NCI-H345 treated with DMSO at 0.1 percent for 48 hours (cell line): ENCODE measurements around the gene SSC5D.

Source experiments
- DNase-seq: peaks from one replicate; lab custom pipeline; 2025; ENCODE audit not compliant: unreplicated experiment; lab: John Stamatoyannopoulos, UW

SSC5D gene

DNA sequence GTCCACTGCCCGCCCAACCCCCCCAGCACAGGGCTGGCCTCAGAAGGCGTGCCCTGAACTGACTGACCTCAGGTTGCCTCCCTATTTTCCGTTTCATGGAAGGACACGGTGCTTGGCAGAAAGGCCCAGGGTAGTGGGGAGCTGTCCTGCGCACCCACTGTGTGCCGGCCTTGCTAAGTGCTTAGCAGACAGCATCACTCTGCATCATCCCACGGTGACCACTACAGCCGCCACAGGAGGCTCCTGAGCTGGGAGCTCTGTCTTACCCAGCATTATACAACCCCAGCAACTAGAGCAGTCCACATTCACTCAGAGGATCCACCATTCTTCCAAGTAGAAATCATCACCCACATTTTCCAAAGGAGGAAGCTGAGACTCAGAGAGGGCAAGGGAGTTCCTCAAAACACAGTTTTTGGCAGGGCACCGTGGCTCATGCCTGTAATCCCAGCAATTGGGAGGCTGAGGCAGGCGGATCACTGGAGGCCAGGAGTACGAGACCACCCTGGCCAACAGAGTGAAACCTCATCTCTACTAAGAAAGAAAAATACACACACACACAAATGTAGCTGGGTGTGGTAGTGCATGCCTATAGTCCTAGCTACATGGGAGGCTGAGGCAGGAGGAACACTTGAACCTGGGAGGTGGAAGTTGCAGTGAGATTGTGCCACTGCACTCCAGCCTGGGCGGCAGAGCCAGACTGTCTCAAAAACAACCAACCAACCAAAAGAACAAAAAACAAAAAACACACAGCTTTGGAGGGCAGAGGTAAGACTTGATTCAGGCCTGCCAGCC is 47.1 kb downstream of the SSC5D start:
- DNase-seq, result no peak

DNA sequence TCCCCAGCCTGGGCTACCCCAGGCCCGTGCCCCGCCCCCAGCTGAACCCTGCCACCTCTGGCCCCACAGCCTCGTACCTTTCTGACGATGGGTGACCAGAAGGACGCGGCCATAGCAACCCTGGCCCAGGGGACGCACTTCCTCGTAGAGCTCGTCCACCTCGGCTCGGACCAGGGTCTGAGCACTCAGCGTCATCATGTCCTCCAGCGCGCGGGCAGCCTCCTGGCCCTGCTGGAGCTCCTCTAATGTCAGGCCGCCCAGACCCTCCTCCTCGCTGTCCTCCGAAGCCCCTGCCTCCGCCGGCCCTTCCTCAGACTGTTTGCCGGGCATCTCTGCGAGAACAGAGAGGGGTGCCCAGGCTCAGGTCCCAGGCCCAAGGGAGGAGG is 47.7 kb downstream of the SSC5D start:
- DNase-seq, result no peak

DNA sequence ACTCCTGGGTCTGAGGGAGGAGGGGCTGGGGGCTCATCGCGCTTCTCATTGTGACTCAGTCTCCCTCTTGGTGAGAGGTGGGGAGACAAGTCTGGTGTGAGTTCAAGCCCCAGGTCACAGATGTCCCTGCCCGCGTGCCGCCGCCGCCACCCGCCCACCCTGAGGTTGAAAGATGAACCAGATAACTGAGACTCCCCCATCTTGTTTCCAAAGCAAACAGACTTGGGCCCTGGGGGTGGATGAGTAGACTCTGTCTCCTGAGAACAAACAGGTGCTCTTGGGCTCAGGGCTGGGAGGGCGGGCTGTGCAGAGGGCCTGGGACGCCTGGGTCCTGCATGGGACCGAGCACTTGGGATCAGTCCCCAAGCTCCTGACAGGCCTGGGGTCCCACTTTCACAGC is 48.1 kb downstream of the SSC5D start:
- no peak for DNase-seq

DNA sequence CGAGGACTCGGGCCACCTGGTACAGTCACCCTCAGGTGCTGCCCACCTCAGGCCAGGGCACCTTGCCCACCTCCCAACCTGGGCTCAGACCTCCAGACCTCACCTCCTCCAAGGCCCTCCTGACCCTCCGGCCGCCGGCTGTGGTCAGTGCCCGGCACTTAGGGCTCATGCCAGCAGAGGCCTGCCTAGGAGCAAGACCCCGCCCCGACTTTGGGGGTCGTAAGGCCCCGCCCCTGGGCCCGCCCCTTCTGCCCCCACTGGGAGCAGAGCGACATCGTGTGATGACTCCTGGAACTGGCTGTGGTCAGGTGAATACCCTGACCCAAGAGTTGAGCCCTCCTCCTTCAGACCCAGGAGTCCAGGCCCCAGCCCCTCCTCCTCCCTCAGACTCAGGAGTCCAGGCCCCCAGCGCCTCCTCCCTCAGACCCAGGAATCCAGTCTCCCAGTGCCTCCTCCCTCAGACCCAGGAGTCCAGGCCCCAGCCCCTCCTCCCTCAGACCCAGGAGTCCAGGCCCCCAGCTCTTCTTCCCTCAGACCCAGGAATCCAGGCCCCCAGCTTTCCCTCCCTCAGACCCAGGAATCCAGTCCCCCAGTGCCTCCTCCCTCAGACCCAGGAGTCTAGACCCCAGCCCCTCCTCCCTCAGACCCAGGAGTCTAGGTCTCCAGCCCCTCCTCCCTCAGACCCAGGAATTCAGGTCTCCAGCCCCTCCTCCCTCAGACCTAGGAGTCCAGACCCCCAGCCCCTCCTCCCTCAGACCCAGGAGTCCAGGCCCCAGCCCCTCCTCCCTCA is 48.9 kb downstream of the SSC5D start, which contains the start of gene SBK2:
Gene SBK2 (minus strand): TSS at position 183 of the 790 bp plus-strand sequence. CDS start 839 bp downstream, outside the sequence.
- no peak for DNase-seq

DNA sequence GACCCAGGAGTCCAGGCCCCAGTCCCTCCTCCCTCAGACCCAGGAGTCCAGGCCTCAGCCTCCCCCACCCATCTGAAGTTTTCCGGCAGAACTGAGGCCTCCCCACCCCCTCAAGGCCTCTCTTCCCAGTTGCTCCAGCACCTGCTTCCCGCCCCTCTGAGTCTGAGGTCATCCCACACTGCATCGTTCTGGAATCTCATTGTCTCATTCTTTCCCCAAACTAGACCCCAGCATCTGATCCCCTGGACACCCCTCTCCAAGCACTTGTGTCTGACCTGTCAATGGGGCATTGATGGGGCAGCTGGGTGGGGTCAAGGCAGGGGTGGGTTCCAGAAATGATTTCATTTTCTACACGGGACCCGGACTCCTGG is 49.5 kb downstream of the SSC5D start:
- DNase-seq, result no peak

- DNase-seq, result no peak
Observed at GRCh38 chr19:55538132-55538531, 49.9 kb downstream of the SSC5D start.

DNA sequence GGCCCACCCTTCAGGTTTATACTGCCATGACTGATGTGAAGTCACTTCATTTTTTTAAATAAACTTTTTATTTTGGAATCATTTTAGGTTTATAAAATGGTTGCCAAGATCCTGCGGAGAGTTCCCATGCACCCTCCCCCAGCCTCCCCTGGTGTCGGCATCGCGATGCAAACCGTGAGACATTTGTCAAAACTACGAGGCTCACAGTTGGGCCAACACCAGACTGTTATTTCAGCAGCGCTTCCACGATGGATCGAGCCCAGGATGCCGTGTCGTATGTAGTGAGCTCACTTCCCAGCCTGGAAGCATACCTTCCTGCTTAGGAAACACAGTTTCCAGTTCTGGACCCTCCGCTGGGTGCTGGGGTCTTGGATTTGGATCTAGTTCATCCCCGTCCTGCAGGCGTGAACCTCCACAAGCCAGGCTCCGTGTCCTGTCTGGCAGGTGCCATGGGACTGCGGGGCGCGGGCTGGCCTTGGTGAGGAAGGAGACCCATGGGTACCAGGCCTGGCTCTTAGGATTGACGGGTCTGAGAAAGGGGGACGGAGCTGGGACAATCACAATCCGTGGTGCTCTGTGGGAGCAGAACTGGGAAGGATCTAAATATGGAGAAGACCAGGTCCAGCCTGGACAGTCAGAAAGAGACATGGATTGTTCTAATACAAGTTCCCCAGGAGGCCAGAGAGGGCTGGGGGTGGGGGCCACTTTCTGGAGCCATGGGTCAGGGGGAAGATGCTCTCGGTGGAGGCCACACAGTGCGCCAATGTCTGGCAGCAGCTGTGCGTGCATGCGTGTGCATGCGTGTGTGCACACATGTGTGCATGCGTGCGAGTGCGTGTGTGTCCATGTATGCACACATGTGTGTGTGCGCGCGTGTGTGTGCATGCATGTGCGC is 51.1 kb downstream of the SSC5D start:
- no peak for DNase-seq

GRCh38 chr19:55540619-55541018 is 52.4 kb downstream of the SSC5D start:
- no peak for DNase-seq

GRCh38 chr19:55541091-55541490 is 52.9 kb downstream of the SSC5D start:
- DNase-seq, result no peak

GRCh38 chr19:55542292-55542855 is 54.1 kb downstream of the SSC5D start:
- DNase-seq, result no peak

- DNase-seq, result no peak
Observed at GRCh38 chr19:55543567-55543966, 55.3 kb downstream of the SSC5D start.

DNA sequence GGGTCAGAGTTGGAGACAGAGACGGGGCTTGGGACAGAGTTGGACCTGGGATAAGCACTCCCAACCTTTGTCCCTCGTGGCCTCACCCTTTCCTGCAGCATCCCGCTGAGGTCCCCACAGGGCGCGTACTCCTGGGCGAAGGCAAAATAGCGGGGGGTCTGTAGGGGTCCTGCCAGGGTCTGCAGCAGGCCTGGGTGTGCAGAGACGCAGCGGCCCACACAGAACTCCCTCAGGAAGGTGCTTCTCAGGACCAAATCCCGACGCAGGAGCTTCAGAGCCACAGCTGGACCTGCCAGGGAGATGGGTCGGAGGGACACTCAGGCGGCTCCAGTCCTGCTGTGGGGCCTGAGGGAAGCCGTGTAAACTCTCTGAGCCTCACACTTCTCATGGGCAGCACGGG is 55.8 kb downstream of the SSC5D start:
- DNase-seq, result no peak

GRCh38 chr19:55544776-55545439 is 56.7 kb downstream of the SSC5D start:
- no peak for DNase-seq

GRCh38 chr19:55545443-55545842 is 57.2 kb downstream of the SSC5D start, which contains the start of gene SBK3:
SBK3 (minus strand) TSS chr19:55545543; CDS start chr19:55545543, 0 bp downstream.
- no peak for DNase-seq

DNA sequence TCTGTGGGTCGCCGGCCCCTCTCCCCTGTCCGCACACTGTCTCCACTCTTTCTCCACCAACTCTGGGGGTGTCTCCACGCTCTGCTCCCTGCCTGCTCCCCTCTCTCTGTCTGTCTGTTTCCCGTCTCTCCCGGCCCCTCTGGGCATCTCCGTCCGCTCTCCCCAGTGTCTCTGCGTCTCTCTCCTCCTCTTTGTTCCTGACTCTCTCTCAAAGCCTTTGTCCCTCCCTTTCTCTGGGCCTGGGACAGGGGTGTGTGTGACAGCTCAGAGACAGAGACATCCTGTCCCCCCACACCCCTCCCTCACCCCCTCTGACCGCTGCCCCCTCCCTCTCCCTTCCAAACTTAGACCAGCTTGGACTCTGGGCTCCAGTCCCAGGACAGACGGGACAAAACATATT is 57.8 kb downstream of the SSC5D start:
- DNase-seq, result no peak

DNA sequence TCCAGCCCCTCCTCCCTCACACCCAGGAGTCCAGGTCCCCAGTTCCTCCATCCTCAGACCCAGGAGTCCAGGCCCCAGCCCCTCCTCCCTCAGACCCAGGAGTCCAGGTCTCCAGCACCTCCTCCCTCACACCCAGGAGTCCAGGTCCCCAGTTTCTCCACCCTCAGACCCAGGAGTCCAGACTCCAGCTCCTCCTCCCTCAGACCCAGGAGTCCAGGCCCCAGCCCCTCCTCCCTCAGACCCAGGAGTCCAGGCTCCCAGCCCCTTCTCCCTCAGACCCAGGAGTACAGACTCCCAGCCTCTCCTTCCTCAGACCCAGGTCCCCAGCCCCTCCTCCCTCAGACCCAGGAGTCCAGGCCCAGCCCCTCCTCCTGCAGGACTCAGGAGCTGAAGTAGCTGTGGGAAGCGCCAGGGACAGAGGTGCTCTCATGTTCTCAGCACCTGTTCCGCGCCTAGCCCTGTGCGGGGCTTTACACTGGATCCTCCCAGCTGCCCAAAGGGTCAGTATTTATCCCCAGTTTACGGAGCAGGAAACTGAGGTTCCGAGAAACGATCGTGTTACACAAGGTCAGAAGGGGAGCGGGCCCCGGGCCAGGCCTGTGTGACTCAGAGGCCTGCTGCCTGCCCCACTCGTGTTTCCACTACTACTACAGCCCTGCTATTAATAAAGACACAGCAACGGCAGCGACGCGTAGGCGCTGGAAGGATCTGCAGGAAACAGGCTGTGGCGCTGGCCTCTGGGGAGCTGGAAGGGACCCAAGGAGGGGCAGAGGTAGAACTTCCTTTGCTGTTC is 58.8 kb downstream of the SSC5D start:
- DNase-seq, result no peak

GRCh38 chr19:55549500-55550320 is 61.5 kb downstream of the SSC5D start:
- DNase-seq, result no peak

DNA sequence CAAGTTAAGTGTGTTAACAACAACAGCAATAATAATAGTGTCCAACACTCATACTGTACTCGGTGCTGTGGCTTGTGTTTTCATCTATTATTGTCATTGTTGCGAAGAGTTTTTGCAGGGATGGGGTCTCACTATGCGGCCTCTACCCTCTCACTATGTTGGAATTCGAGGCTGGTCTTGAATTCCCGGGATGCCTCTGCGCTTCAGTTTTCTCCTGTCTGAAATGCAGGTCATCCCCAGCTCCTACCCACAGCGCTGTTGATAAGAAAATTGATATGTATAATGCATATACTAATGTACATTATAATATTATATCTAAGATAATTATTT is 62.0 kb downstream of the SSC5D start:
- DNase-seq, result no peak

DNA sequence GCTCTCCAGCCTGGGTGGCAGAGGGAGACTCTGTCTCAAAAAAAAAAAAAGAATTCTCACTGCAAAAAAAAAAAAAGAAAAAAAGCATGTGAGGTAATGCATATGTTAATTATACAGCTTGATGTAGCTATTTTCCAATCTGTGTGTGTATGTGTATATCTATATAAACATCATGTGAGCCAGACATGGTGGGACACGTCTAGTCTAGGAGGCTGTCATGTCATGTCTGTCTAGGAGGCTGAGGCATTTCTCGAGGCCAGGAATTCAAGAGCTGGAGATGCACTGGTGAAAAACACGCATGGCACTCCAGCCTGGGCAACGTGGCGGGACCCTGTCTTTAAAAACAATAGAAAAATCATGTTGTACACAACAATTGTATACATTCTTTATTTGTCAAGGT is 64.0 kb downstream of the SSC5D start:
- DNase-seq, result no peak
